ENCODE measurements around the gene SLC18B1.
A peak's percentile ranks its signal among the peaks of the same experiment; 100 is the strongest.

Gene SLC18B1

GRCh38 chr6:132814716-132815570 is 16.5 kb upstream of the SLC18B1 start:
- Histone ChIP-seq H3K27ac (peak overlapping the region; percentile 55), H3K27me3 (replicated peaks) (no peaks in the 10 kb centered on the region), H3K36me3 (replicated peaks) (peaks cover 52% of the 10 kb centered on the region), H3K4me3 (ENCODE audit: low read depth, low read length) (peak overlapping the region; percentile 98)
- in situ Hi-C loops (cut with HindIII; ENCODE audit: low pct_ligation_motif_present, low sequenced_read_pairs): no loop called here
- no peak for TF ChIP-seq CTCF (IDR thresholded peaks at IDR 0.05; ENCODE audit: low read depth, low read length, missing control alignments)
- no peak for DNase-seq

DNA sequence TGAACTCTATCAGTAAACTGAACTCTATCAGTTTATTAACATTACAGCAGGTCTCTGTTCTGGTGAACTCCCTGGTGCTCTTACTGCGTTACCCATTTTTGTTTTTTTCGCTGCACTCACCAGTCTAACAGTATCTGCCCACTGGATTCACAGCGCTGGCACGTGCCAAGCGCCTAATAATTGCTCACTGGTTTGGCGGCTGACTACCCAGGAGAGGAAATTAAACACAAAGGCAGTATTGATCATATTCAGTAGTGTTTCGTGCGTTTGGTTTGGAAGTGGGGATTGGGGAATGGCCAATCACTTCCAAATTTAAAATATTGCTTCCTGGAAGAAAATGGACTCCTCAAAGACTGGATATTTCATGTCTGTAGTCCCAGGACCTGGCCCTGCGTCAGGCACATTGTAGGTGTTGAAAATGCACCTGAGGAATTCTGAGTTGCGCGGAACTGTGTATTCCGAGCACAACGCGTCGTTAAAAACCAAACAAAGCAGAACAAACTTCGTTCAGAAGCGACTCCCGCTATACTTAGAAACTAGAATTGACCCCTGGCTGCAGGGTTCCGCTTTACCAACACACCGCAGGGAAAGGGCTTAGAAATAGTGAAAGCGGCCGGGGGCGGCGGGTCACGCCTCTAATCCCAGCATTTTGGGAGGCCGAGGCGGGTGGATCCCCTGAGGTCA is 14.9 kb upstream of the SLC18B1 start:
- peak overlapping the region; percentile 67 for H3K4me3 ChIP-seq (ENCODE audit: low read depth, low read length)
- peak; percentile 30 for DNase-seq
- peaks cover 36% of the 10 kb centered on the region for H3K36me3 ChIP-seq (replicated peaks)
- no peaks in the 10 kb centered on the region for H3K27me3 ChIP-seq (replicated peaks)
- peak overlapping the region; percentile 67 for H3K27ac ChIP-seq
- no peak for TF ChIP-seq CTCF (IDR thresholded peaks at IDR 0.05; ENCODE audit: low read depth, low read length, missing control alignments)
- in situ Hi-C loops (cut with HindIII; ENCODE audit: low pct_ligation_motif_present, low sequenced_read_pairs): no loop called here

DNA sequence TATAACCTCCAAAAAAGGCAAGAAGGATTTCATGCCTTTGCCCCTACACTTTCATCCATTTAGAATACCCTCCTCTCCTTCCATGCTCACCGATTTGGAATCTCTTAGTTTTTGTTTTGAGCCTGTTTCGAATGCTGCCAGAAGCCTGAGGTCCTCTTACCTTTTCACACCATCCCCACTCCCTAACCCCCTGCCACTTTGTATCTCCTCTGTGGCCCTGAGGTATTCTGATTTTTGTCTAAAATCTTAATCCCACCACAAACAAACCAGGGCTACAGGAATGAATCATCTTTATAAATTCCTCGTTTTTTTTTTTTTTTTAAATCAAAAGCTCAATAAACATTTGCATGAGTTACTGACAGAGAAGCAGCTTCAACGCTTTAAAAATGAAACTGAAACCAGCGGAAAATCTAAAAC is 14.3 kb upstream of the SLC18B1 start:
- H3K27ac ChIP-seq: peak overlapping the region; percentile 67
- H3K27me3 ChIP-seq (replicated peaks): no peaks in the 10 kb centered on the region
- peak overlapping the region; percentile 67 for H3K4me3 ChIP-seq (ENCODE audit: low read depth, low read length)
- DNase-seq: no peak
- no peak for TF ChIP-seq CTCF (IDR thresholded peaks at IDR 0.05; ENCODE audit: low read depth, low read length, missing control alignments)
- peaks cover 31% of the 10 kb centered on the region for H3K36me3 ChIP-seq (replicated peaks)
- in situ Hi-C loops (cut with HindIII; ENCODE audit: low pct_ligation_motif_present, low sequenced_read_pairs): no loop called here

DNA sequence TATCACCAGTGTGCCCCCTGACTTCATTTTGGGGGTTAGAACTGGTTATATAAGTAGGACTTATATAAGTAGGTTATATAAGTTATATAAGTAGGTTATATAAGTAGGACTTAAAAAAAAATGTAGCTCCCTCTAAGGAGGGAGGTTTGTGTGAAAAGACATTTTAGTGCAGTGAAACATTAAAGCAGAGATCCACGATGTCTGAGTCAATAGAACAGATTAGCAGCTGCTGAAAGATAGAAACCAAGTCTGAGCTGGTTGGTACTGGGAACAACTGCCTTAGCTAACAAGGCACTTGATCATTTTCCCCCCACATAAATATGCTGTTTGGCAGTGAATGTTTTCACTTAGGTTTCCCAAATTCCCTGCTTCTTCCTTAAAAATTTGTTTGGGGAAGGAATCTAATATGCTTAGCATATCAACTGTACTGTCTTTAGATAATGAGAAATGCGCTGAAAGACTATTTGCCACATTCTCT is 13.9 kb upstream of the SLC18B1 start:
- in situ Hi-C loops (cut with HindIII; ENCODE audit: low pct_ligation_motif_present, low sequenced_read_pairs): no loop called here
- DNase-seq: peak; percentile 32
- peak overlapping the region; percentile 67 for H3K4me3 ChIP-seq (ENCODE audit: low read depth, low read length)

DNA sequence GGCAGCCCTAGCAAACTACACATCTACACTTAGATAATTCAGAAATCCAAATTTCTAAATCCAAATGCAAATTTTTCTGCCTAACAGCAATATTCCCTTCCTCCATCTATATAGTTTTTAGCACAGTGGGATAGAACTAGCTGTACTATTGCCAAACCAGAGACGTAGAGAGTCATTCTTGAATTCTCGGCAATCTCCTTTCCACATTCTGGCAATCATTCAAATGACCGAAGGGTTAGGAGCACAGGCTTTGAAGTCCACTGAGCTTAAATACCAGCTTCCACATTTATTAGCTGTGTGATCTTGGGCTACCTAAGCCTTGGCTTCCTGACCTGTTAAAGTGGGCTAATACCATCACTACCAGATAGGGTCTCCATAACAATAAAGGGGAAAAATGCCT is 12.8 kb upstream of the SLC18B1 start:
- in situ Hi-C loops (cut with HindIII; ENCODE audit: low pct_ligation_motif_present, low sequenced_read_pairs): no loop called here
- Histone ChIP-seq H3K27me3 (replicated peaks) (no peaks in the 10 kb centered on the region), H3K27ac (no peak overlapping the region), H3K36me3 (replicated peaks) (peaks cover 16% of the 10 kb centered on the region), H3K4me3 (ENCODE audit: low read depth, low read length) (no peak overlapping the region)
- TF ChIP-seq CTCF (IDR thresholded peaks at IDR 0.05; ENCODE audit: low read depth, low read length, missing control alignments): no peak
- no peak for DNase-seq

More for the DNA sequence above, 13.9 kb upstream of the SLC18B1 start:
- H3K36me3 ChIP-seq (replicated peaks): peaks cover 26% of the 10 kb centered on the region
- H3K27ac ChIP-seq: peak overlapping the region; percentile 67
- TF ChIP-seq CTCF (IDR thresholded peaks at IDR 0.05; ENCODE audit: low read depth, low read length, missing control alignments): no peak
- no peaks in the 10 kb centered on the region for H3K27me3 ChIP-seq (replicated peaks)
